Panc1 (cell line): ENCODE measurements around the gene PCMTD2. TPM values are rescaled to one million over a fixed set of nuclear protein-coding genes. Genes with fewer than 3 reads are reported as not detected.

Experiments used
- ATAC-seq: fragments of 200-7000 bp; cut with Tn5 transposase; 2 replicates; pipeline ENCODE4 v1.9.1; 2020; ENCODE audit warnings: mild to moderate bottlenecking, moderate library complexity
- BruUV-seq: library from RNA; stranded (reverse); fragments of 400-500 nt; replicated peaks from 2 replicates; lab custom pipeline; 2021; lab: Mats Ljungman, UMichigan
- CTCF ChIA-PET: fragments of 300-600 bp; sonication (Branson Sonifier 250); formaldehyde crosslinking; loops from one replicate; lab custom pipeline; 2022; ENCODE audit warnings: antibody characterized with exemption; lab: Charles Lee
- POLR2A ChIA-PET: fragments of 300-600 bp; sonication (Branson Sonifier 250); formaldehyde crosslinking; loops from one replicate; lab custom pipeline; 2022; ENCODE audit warnings: antibody characterized with exemption; lab: Charles Lee
- DNase-seq: peaks from one replicate; pipeline ENCODE4 v3.0.0-alpha.2; 2010; ENCODE audit warnings: low read depth, low spot score
- H3K27ac ChIP-seq: 2 replicates; pipeline ENCODE4 v1.5.1; 2011; ENCODE audit warnings: mild to moderate bottlenecking, low read length, inconsistent platforms
- H3K27me3 ChIP-seq: fragments of 200-500 bp; sonication (Bioruptor generic); 2 replicates; pipeline ENCODE4 v1.6.0; 2014; ENCODE audit warnings: low read length, inconsistent platforms; ENCODE audit not compliant: control insufficient read depth, insufficient read depth
- H3K36me3 ChIP-seq: fragments of 200-500 bp; sonication (Bioruptor generic); 2 replicates; pipeline ENCODE4 v1.5.1; 2014; ENCODE audit warnings: inconsistent platforms, mild to moderate bottlenecking, low read length, moderate library complexity; ENCODE audit not compliant: control insufficient read depth, insufficient read depth
- H3K4me1 ChIP-seq: 2 replicates; pipeline ENCODE4 v1.5.1; 2011; ENCODE audit warnings: inconsistent platforms, mild to moderate bottlenecking, low read length, moderate library complexity; ENCODE audit not compliant: control insufficient read depth, insufficient read depth
- H3K4me3 ChIP-seq, 2 experiments: 2 replicates each; pipeline ENCODE4 v1.5.1; 2011 to 2012; ENCODE audit warnings: low read depth in 2 of 2, low read length in 2 of 2, mild to moderate bottlenecking in 2 of 2, inconsistent platforms in 1 of 2, moderate library complexity in 1 of 2
- H3K9me3 ChIP-seq: fragments of 200-500 bp; sonication (Bioruptor generic); 2 replicates; pipeline ENCODE4 v1.5.1; 2014; ENCODE audit warnings: low read depth, mild to moderate bottlenecking, inconsistent platforms, low read length, moderate library complexity; ENCODE audit not compliant: control insufficient read depth, insufficient read depth
- CTCF ChIP-seq: fragments of 450-650 bp; IDR thresholded peaks from 2 replicates; pipeline ENCODE4 v1.5.1; 2017; ENCODE audit warnings: mild to moderate bottlenecking
- POLR2AphosphoS5 ChIP-seq: IDR thresholded peaks from 2 replicates; pipeline ENCODE4 v1.6.1; 2012; ENCODE audit warnings: mild to moderate bottlenecking, low read depth, low read length, moderate library complexity
- REST ChIP-seq, 2 experiments: IDR thresholded peaks; 2 replicates each; pipeline ENCODE4 v1.6.1; 2011 to 2012; ENCODE audit warnings: low read depth in 2 of 2, control low read depth in 1 of 2, low read length in 1 of 2, mild to moderate bottlenecking in 1 of 2, moderate library complexity in 1 of 2; ENCODE audit not compliant: insufficient read depth in 1 of 2
- SIN3A ChIP-seq: IDR thresholded peaks from 2 replicates; pipeline ENCODE4 v1.6.1; 2012; ENCODE audit warnings: low read depth, mild to moderate bottlenecking, low read length, moderate library complexity, borderline replicate concordance; ENCODE audit not compliant: insufficient read depth
- TCF7L2 ChIP-seq: IDR thresholded peaks from 2 replicates; pipeline ENCODE4 v1.6.1; 2011; ENCODE audit warnings: mild to moderate bottlenecking, low read depth, low read length, inconsistent platforms
- in situ Hi-C: cut with HindIII; loops from 2 replicates; pipeline ENCODE4 v1.10.0; 2016; ENCODE audit warnings: low sequenced_read_pairs, low pct_unique_long_range_greater_than_20kb
- intact Hi-C: fragments of 100-400 bp; cut with micrococcal nuclease; formaldehyde crosslinking; loops from one replicate; pipeline ENCODE4 v1.10.0; 2022; ENCODE audit not compliant: unreplicated experiment
- total RNA-seq: library from RNA; stranded (reverse); gene quantifications from one replicate; pipeline ENCODE4 v1.2.1, GENCODE V29; 2021; ENCODE audit not compliant: unreplicated experiment

Gene PCMTD2
- total RNA-seq, 1 experiment from 2014 or later = 35.0 TPM

GRCh38 chr20:64220420-64220819, 35.1 kb upstream of the PCMTD2 start:
- TF ChIP-seq TCF7L2 (no peak), CTCF (no peak), POLR2AphosphoS5 (no peak), REST (IDR thresholded peaks at IDR 0.05; ENCODE audit: insufficient read depth in 1 of 2, low read depth in 2 of 2, low read length in 1 of 2) (no peak), SIN3A (no peak)
- DNase-seq (no peak), ATAC-seq (no peak)
- no peaks in the 10 kb centered on the region for H3K9me3 ChIP-seq
- intact Hi-C loops = no loop called here
- no TSS peak for BruUV-seq
- no peaks in the 10 kb centered on the region for H3K4me1 ChIP-seq
- H3K27me3 ChIP-seq = no peaks in the 10 kb centered on the region
- no peaks in the 10 kb centered on the region for H3K36me3 ChIP-seq
- CTCF ChIA-PET = no interaction called here
- POLR2A ChIA-PET = no interaction called here
- no peak overlapping the region for H3K4me3 ChIP-seq
- in situ Hi-C loops = no loop called here
- no peak overlapping the region for H3K27ac ChIP-seq

GRCh38 chr20:64220891-64221527, 34.5 kb upstream of the PCMTD2 start:
- TF ChIP-seq REST (IDR thresholded peaks at IDR 0.05; ENCODE audit: insufficient read depth in 1 of 2, low read depth in 2 of 2, low read length in 1 of 2) = no peak
- no peak for TF ChIP-seq POLR2AphosphoS5
- no peak for TF ChIP-seq SIN3A
- no peak for TF ChIP-seq TCF7L2
- no peak for TF ChIP-seq CTCF
- Histone ChIP-seq H3K9me3 (no peaks in the 10 kb centered on the region), H3K36me3 (no peaks in the 10 kb centered on the region), H3K27me3 (no peaks in the 10 kb centered on the region), H3K4me3 (no peak overlapping the region), H3K4me1 (no peaks in the 10 kb centered on the region), H3K27ac (no peak overlapping the region)
- intact Hi-C loops (no loop called here), in situ Hi-C loops (no loop called here)
- ChIA-PET CTCF (no interaction called here), POLR2A (no interaction called here)
- ATAC-seq (no peak), DNase-seq (no peak)
- no TSS peak for BruUV-seq
